GM12875 (cell line): ENCODE data around the gene KRTAP10-3.

Experiments used
- H3K4me3 ChIP-seq: one replicate; pipeline ENCODE4 v1.5.1; 2011; ENCODE audit warnings: low read depth, low read length, control low read depth
- TF ChIP-seq, protein P1 (sequence below): IDR thresholded peaks from 2 replicates; pipeline ENCODE4 v1.5.1; 2011; ENCODE audit warnings: low read depth, mild to moderate bottlenecking, control low read depth, inconsistent platforms, low read length, moderate library complexity, borderline replicate concordance; ENCODE audit not compliant: insufficient read depth

Gene KRTAP10-3

DNA sequence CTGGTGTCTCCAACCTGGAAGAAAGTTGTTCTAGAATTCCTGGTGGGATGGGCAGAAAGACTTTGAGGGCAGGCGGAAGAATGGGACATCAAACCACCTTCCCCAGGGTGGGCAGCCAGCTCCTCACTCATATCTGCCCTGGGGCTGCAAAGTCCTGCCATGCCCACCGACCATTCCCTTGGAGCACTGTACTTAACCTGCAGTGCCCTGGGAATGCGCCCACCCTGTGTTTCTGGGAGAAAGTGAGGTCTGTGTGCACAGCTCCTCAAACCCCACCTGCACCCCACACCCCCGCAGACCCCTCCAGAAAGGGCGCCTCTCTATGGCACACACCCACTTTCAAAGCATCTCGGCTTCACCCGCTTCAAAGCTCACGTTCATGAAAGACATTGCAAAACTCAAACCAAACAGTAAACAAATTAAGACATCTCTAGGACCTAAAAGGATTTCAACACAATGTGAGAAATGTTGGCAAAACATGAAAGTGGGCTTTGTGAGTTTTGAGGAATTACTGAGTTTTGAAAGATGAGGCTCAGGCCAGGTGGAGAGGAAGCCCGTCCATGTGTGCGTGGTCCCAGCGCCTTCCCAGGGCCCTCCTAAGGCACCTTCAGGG, 43.7 kb downstream of the KRTAP10-3 start:
- H3K4me3 ChIP-seq, result no peak overlapping the region
- TF ChIP-seq, protein P1, sequence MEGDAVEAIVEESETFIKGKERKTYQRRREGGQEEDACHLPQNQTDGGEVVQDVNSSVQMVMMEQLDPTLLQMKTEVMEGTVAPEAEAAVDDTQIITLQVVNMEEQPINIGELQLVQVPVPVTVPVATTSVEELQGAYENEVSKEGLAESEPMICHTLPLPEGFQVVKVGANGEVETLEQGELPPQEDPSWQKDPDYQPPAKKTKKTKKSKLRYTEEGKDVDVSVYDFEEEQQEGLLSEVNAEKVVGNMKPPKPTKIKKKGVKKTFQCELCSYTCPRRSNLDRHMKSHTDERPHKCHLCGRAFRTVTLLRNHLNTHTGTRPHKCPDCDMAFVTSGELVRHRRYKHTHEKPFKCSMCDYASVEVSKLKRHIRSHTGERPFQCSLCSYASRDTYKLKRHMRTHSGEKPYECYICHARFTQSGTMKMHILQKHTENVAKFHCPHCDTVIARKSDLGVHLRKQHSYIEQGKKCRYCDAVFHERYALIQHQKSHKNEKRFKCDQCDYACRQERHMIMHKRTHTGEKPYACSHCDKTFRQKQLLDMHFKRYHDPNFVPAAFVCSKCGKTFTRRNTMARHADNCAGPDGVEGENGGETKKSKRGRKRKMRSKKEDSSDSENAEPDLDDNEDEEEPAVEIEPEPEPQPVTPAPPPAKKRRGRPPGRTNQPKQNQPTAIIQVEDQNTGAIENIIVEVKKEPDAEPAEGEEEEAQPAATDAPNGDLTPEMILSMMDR, result no peak

DNA sequence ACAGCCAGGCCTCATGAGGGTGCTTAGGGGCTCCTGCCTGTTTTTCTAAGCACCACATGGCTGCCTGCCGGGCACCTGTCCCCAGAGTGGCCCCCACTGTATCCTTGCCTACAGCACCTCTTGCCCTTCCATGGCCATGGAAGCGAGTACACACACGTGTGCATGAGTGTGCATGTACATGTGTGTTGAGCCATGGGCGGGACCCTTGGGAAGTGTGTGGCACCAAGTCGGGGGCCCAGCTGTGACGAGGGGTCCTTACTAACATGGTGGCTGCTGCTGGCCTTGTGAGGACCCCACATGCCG, 44.4 kb downstream of the KRTAP10-3 start:
- TF ChIP-seq, protein P1, result no peak
- H3K4me3 ChIP-seq, result no peak overlapping the region

DNA sequence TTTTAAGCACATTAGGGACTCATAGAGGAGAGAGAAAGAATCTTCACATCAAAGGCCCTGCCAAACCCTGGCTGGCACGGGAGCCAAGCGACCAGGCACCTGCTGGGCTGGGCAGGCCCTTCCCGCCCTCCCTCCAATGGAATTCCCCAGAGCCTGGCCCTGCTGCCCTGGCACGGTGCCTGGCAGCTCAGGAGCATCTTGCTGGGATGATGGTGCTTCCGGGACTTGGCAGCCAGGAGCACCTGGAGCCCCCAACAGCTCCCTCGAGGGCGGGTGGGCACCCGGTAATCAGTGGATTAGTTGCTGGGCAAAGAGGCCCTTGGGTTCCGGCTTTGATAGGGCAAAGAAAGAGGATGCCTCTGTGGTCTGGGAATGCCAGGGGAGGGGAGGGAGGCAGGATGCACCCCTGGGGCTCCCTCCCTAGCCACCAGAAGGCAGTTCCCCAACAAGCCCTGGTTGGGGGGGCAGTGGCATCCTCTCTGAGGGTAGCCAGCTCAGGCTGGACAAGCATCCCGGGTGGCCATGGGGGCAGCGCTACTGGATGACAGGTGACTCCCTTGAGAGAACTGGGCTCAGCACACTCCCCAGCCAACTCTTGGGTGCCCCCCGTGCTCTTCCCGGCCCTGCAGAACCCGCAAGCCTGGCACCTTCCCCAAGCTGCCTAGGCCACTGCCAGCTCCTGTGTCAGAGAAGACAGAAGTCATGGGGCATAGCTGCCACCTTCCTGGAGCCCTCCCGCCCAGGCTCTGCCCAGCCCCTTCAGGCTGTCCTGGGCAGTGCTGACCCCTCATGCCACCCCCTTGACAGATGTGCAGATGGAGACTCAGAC, 45.0 kb downstream of the KRTAP10-3 start:
- TF ChIP-seq, protein P1, result no peak
- no peak overlapping the region for H3K4me3 ChIP-seq

DNA sequence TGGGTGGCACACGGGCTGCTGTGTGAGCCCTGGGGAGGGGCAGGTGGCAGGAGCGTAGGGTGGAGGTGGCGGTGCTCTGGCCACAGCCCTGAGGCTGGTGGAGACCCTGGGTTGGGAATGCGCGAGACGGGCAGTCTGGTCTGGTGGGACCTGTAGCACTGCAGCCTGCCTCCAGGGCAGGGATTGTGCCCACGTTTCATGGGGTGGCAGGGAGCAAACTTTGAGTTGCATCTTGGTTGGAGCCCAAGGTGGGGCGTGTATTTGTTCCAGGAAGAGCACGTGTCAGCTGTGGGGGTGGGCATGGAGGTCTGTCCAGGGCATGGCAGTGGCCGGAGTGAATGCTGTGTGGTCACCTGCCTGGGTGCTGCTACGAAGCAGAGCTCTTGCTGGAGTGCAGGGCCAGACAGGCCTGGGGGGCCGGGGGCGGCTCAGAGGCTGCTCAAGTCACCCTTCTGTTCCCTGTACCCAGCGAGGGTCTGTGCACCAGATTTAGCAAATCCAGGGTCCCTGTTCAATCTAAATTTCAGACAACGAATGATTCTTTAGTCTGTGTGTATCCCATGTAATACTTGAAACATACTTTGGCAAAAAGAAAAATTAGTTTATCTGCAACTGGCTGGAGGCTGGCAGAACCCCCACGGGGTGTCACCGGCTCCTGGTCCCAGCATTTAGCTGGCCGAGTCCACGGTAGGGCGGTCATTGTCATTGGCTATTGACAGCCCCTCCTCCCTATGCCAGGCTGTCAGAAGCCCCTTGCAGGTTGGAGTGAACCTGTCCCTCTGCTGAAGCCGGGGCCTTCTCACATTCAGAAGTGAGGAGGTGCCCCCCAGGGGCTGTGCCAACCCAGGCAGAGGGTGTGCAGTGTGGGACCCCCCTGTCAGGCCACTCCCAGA, 45.9 kb downstream of the KRTAP10-3 start:
- H3K4me3 ChIP-seq, result no peak overlapping the region
- TF ChIP-seq, protein P1, result no peak

DNA sequence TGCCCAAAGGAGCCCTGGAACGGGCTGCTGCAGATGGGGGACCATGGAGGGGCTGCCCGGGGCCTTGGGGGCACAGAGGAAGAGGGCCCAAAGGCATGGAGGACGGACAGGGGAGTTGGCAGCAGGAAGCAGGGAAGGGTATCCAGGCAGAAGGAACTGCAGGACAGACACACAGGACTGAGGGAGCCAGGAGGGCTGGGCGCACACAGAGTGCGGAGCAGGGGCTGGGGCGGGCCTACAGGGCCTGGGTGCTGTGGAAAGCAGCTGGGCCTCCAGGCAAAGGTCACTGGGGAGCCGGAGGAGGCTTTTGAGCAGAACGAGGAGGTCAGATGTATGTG, 46.7 kb downstream of the KRTAP10-3 start:
- TF ChIP-seq, protein P1, result no peak
- no peak overlapping the region for H3K4me3 ChIP-seq

DNA sequence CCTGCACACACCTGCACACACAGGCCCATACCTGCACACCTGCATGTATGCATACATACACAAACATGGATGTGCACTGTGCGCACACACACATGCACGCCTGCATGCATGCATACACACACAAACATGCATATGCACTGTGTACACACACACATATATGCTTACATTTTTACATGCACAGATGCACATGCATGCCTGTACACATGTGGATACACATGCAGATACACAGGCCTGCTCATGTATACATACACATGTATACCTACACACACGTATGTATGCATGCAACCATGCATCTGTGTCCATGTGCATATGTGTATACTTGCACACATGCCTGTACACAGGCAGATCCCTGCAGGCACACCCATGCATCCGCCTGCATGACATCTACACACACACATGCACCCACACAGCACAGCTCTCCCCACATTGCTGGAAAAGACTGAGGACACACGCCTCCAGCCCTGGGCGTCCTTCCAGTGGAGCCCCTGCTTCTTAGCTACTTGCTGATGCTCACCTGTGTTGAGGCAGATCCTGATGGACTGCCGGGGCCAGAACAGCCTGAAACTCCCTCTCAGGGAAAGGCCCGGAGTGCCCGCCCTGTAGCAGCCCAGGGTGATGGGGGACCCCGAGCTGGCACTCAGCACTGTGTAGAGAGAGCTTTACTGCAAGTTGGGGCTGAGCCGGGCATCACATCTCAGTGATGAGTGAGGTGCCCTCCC, 47.2 kb downstream of the KRTAP10-3 start:
- TF ChIP-seq, protein P1, result no peak
- H3K4me3 ChIP-seq, result no peak overlapping the region
